Fibroblast of villous mesenchyme (primary cell): ENCODE results near the gene LYRM9. TPM values are rescaled to one million over a fixed set of nuclear protein-coding genes. Genes with fewer than 3 reads are reported as not detected.

Source experiments
- DNase-seq: peaks from one replicate; pipeline ENCODE4 v3.0.0-alpha.2; 2010; ENCODE audit warnings: low read depth
- H3K4me3 ChIP-seq: 2 replicates; pipeline ENCODE4 v1.5.1; 2011; ENCODE audit warnings: low read depth, mild to moderate bottlenecking, low read length
- total RNA-seq: library from RNA; depleted of rRNA; stranded (reverse); fragments of >200 nt; gene quantifications from 2 replicates; pipeline ENCODE4 v1.2.3, GENCODE V29; 2012
- TF ChIP-seq, protein P1 (sequence below): IDR thresholded peaks from 2 replicates; pipeline ENCODE4 v1.5.1; 2012; ENCODE audit warnings: low read depth, mild to moderate bottlenecking, low read length; ENCODE audit not compliant: insufficient read depth

LYRM9 gene
- total RNA-seq, 1 donor = 10.8 TPM

DNA sequence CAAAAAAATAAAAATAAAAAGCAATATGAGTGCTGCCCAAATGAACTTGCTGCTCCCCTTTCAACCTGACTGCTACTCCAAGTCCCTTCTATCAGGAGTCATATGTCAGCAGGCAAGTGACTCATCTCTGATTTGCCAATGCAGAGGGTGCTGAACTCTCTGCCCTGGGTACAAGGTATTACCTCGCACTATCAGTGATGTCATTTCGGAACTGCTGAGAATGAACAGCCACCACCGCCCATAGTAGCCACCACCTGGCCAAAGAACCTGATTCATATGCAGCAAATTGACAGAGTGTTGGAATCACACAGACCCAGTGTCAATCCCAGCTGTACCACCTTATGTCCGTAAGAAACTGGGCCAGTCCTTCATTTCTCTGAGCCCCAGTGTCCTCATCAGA lies 31.2 kb downstream of the LYRM9 start:
- TF ChIP-seq, protein P1, sequence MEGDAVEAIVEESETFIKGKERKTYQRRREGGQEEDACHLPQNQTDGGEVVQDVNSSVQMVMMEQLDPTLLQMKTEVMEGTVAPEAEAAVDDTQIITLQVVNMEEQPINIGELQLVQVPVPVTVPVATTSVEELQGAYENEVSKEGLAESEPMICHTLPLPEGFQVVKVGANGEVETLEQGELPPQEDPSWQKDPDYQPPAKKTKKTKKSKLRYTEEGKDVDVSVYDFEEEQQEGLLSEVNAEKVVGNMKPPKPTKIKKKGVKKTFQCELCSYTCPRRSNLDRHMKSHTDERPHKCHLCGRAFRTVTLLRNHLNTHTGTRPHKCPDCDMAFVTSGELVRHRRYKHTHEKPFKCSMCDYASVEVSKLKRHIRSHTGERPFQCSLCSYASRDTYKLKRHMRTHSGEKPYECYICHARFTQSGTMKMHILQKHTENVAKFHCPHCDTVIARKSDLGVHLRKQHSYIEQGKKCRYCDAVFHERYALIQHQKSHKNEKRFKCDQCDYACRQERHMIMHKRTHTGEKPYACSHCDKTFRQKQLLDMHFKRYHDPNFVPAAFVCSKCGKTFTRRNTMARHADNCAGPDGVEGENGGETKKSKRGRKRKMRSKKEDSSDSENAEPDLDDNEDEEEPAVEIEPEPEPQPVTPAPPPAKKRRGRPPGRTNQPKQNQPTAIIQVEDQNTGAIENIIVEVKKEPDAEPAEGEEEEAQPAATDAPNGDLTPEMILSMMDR = no peak
- no peak overlapping the region for H3K4me3 ChIP-seq
- no peak for DNase-seq

DNA sequence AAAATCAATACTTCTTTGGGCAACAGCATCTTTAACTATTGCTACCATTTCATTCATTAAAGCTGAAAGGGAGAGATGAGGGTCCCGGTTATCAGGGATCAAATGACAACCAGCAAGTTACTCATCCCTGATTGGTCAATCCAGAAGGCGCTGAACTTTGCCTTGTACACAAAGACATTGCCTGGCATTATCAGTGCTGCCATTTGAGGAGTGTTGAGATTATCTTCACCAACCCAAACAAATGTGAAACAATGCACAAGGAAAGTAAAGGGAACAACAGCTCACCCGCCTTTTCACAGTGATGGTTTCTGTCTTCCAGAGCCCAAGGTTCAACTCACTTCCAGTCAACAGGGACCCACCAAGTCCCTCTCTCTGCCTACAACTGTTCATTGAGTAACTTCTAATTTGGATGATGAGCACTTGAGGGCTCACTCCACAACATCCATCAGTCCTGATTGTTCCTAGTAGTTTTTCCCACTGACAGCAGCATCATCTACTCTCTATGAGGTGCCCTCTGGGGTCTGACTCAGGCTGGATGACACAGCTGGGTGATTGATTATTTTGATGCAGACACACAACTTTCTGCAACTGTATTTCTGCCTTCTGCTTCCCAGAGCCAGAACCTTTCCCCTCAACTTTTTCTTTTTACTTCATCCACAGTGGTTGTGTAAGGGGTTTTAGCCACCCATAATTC lies 32.0 kb downstream of the LYRM9 start:
- TF ChIP-seq, protein P1 = no peak
- no peak overlapping the region for H3K4me3 ChIP-seq
- DNase-seq = no peak

GRCh38 chr17:27858621-27859305 lies 34.4 kb downstream of the LYRM9 start:
- TF ChIP-seq, protein P1 = no peak
- H3K4me3 ChIP-seq = no peak overlapping the region
- no peak for DNase-seq

DNA sequence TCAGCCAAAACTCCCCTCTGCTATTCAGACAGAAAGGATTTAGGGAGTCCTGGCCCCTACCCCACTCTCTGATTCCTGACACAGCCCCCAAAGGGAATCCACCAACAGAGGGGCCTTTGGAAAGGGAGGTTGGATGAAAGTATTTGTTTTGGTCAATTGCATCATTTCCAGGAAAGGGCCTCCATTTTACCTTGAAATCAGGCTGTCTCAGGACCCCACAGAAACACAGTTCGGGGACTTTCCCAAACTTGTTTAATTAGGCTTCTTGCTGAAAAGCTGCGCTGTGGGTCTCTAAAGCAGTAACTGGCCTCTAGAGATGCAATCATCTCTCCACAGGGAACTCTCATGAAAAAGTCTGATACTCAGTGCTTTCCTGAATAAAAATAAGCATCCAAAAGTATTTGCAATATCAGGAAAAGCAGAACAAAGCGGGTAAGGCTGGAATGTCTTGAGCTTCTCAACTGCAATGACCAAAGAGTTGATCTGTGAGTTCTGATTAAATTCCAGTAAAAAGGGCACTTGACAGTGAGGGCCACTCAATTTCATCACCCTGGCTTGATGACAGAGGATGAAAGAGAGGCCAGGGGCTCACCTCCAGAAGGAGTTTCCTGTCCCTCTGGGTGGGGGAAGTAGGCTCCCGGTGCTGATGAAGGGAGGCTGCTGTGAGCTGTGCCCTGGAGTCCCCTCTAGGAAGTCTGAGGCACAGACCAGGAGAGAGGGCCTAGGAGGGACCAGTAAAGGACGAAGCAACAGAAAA lies 36.3 kb downstream of the LYRM9 start:
- TF ChIP-seq, protein P1 = no peak
- no peak for DNase-seq
- no peak overlapping the region for H3K4me3 ChIP-seq

DNA sequence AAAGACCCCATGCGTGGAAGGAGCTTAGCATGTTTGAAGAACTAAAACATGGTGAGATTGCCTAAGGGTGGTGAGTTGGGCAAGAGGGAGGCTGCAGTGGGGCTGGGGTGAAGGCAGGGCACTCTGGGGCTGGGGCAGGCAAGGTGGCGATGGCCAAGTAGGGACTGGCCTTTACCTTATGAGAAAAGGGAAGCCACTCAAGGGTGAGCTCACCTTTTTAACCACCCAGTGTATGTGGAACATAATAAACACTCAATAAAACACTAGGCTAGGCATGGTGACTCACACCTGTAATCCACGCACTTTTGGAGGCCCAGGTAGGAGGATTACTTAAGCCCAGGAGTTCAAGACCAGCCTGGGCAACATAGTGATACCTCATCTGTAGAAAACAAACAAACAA lies 37.7 kb downstream of the LYRM9 start:
- DNase-seq = no peak
- H3K4me3 ChIP-seq = no peak overlapping the region
- TF ChIP-seq, protein P1 = no peak

DNA sequence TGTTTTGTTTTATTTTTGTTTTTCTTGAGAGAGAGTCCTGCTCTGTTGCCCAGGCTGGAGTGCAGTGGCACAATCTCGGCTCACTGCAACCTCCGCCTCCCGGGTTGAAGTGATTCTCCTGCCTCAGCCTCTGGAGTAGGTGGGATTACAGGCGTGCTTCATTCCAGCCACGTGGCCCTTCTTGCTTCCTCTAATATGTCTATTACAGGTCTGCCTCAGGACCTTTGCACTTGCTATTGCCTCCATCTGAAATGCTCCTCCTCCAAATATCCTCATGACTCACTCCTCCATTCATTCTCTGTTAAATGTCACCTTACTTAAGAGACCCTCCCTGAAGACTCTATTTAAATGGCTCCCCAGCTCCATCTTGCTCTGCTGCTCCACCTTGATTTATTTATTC lies 39.0 kb downstream of the LYRM9 start:
- H3K4me3 ChIP-seq = no peak overlapping the region
- TF ChIP-seq, protein P1 = no peak
- DNase-seq = no peak
